Ovary (tissue), 9 donors: ENCODE measurements around the gene HORMAD2. TPM values are rescaled to one million over a fixed set of nuclear protein-coding genes. Genes with fewer than 3 reads are reported as not detected.

Experiments
- DNase-seq, 5 donors: peaks; one replicate each; pipeline ENCODE4 v3.0.0-alpha.2; 2019 to 2020
- H3K27ac ChIP-seq, 2 donors: fragments of 200-600 bp; one replicate each; pipeline versions ENCODE4 v1.5.1 to v1.8.0; 2019 to 2022
- H3K27me3 ChIP-seq: fragments of 200-600 bp; one replicate; pipeline ENCODE4 v1.8.0; 2022
- H3K36me3 ChIP-seq: fragments of 200-600 bp; sonication (generic); one replicate; pipeline ENCODE4 v1.5.1; 2019
- H3K4me1 ChIP-seq: one replicate; pipeline ENCODE4 v1.8.1; 2013; ENCODE audit warnings: mild to moderate bottlenecking, moderate library complexity; ENCODE audit not compliant: insufficient read depth
- H3K4me3 ChIP-seq: fragments of 200-600 bp; sonication (generic); one replicate; pipeline ENCODE4 v1.5.1; 2017
- H3K9me3 ChIP-seq, 2 donors: fragments of 200-600 bp in 1 of 2; sonication (generic) in 1 of 2; one replicate each; pipeline versions ENCODE4 v1.5.1 to v1.8.1; 2013 to 2019; ENCODE audit warnings: mild to moderate bottlenecking in 1 of 2, moderate library complexity in 1 of 2
- EP300 ChIP-seq: sonication (generic); formaldehyde crosslinking; IDR thresholded peaks from one replicate; pipeline ENCODE4 v1.6.1; 2017; ENCODE audit warnings: antibody characterized with exemption
- POLR2A ChIP-seq: fragments of 450-650 bp; IDR thresholded peaks from one replicate; pipeline ENCODE4 v1.6.1; 2017; ENCODE audit warnings: antibody characterized with exemption, mild to moderate bottlenecking, moderate library complexity
- WGBS, 3 donors: extraction: QIAGEN DNeasy Blood & Tissue Kit in 1 of 3; methylation state at CpG; one replicate each; pipeline versions ENCODE4 v1.1.5 to v1.1.7; 2013 to 2017; 5-methylcytosine and 5-hydroxymethylcytosine counted together
- intact Hi-C, 4 donors: fragments of 100-400 bp; cut with DNase I; formaldehyde crosslinking; loops; one replicate each; pipeline versions ENCODE4 v1.11.0 to v1.15.1; 2022 to 2023
- polyA plus RNA-seq, 2 donors: library from polyadenylated mRNA; stranded (reverse); fragments of 200-250 nt in 1 of 2; fragments of 350-450 nt in 1 of 2; fragmentation: Illumina TruSeq in 1 of 2; extraction: RNeasy Lipid Tissue Mini Kit (QIAGEN cat#74804) in 1 of 2; gene quantifications; one replicate each; pipeline ENCODE4 v1.2.3, GENCODE V29; 2013 to 2014
- total RNA-seq, 7 donors: library from RNA; depleted of rRNA in 2 of 7; stranded (reverse); fragments of >200 nt in 2 of 7; fragmentation: NEBNext Ultra II Directional in 3 of 7; extraction: Animal tissue kit (Norgen Biotek cat#: 25700) in 3 of 7; gene quantifications; one replicate each; pipeline versions ENCODE4 v1.1.0 to v1.2.4, GENCODE V29; 2016 to 2023
- TF ChIP-seq, protein P1 (sequence below), 3 donors: fragments of 450-650 bp in 2 of 3; fragments of 200-600 bp in 1 of 3; IDR thresholded peaks; one replicate each; pipeline versions ENCODE4 v1.5.1 to v1.8.0; 2016 to 2022; ENCODE audit warnings: antibody characterized with exemption in 3 of 3, mild to moderate bottlenecking in 1 of 3
- donor health status: DM: no; HTN: no; CAD: no; lungs with moderate emphysema.
- donor health status: DM: no; HTN: no; CAD: no.
- donor health status: Bipolar disorder and iron deficiency.
- donor health status: DM: yes; HTN: yes; CAD: no.
- donor health status: DM: no; HTN: no; CAD: no.
- donor health status: DM: yes; HTN: yes; CAD: no.

HORMAD2 gene
- total and polyA plus RNA-seq, 9 donors = not detected

GRCh38 chr22:30196141-30196879, 116.0 kb downstream of the HORMAD2 start:
- no peaks in the 10 kb centered on the region for H3K36me3 ChIP-seq
- 4 to 16% (median 12%) methylated on average over 11 of the region's 11 CpGs for WGBS, 3 donors
- peaks cover 9% of the 10 kb centered on the region for H3K4me1 ChIP-seq
- intact Hi-C loops = no loop called here
- H3K4me3 ChIP-seq = no peak overlapping the region
- DNase-seq = peak in 3 of 5 donors; percentile 46 to 71 (median 57)
- H3K9me3 ChIP-seq = no peaks in the 10 kb centered on the region
- TF ChIP-seq, protein P1, sequence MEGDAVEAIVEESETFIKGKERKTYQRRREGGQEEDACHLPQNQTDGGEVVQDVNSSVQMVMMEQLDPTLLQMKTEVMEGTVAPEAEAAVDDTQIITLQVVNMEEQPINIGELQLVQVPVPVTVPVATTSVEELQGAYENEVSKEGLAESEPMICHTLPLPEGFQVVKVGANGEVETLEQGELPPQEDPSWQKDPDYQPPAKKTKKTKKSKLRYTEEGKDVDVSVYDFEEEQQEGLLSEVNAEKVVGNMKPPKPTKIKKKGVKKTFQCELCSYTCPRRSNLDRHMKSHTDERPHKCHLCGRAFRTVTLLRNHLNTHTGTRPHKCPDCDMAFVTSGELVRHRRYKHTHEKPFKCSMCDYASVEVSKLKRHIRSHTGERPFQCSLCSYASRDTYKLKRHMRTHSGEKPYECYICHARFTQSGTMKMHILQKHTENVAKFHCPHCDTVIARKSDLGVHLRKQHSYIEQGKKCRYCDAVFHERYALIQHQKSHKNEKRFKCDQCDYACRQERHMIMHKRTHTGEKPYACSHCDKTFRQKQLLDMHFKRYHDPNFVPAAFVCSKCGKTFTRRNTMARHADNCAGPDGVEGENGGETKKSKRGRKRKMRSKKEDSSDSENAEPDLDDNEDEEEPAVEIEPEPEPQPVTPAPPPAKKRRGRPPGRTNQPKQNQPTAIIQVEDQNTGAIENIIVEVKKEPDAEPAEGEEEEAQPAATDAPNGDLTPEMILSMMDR (IDR thresholded peaks at IDR 0.05) = no peak
- TF ChIP-seq EP300 (no peak), POLR2A (no peak)
- H3K27ac ChIP-seq = peak overlapping the region in 1 of 2 donors; percentile 62
- no peaks in the 10 kb centered on the region for H3K27me3 ChIP-seq

- DNase-seq = no peak
- WGBS, 3 donors = 44 to 66% (median 47%) methylated on average over 2 of the region's 2 CpGs
- Histone ChIP-seq H3K36me3 (no peaks in the 10 kb centered on the region), H3K4me1 (peaks cover 10% of the 10 kb centered on the region), H3K27me3 (no peaks in the 10 kb centered on the region), H3K9me3 (no peaks in the 10 kb centered on the region), H3K27ac (peak overlapping the region in 1 of 2 donors; percentile 62), H3K4me3 (no peak overlapping the region)
- intact Hi-C loops = no loop called here
- TF ChIP-seq EP300 = no peak
- no peak for TF ChIP-seq POLR2A
- TF ChIP-seq, protein P1 (IDR thresholded peaks at IDR 0.05) = no peak
These were observed 116.6 kb downstream of the HORMAD2 start for GRCh38 chr22:30196880-30197336.

DNA sequence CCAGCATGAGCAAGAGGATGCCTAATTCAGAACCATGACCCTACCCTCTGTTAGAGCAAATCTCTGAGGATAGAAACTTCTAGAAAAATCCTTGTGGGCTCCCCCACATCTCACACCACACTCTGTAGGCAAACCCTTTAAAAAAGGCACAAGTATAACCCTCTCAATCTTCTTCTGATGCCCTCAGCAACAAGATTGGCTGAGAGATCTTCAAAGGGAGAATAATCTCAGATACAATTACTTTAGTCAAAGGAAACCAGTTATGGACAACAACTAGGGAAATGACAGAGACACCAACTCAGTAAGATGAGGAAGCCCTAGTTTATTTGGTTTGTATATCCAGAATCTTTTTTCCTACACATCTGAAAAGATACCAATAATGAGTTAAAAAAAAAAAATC, 117.1 kb downstream of the HORMAD2 start:
- peaks cover 12% of the 10 kb centered on the region for H3K4me1 ChIP-seq
- H3K4me3 ChIP-seq = no peak overlapping the region
- no peaks in the 10 kb centered on the region for H3K36me3 ChIP-seq
- no peak for DNase-seq
- H3K9me3 ChIP-seq = no peaks in the 10 kb centered on the region
- H3K27me3 ChIP-seq = no peaks in the 10 kb centered on the region
- no peak overlapping the region for H3K27ac ChIP-seq
- intact Hi-C loops = no loop called here
- no peak for TF ChIP-seq POLR2A
- TF ChIP-seq EP300 = no peak
- TF ChIP-seq, protein P1 (IDR thresholded peaks at IDR 0.05) = no peak

GRCh38 chr22:30198152-30198825, 118.0 kb downstream of the HORMAD2 start:
- no peaks in the 10 kb centered on the region for H3K9me3 ChIP-seq
- WGBS, 3 donors = 96 to 97% (median 97%) methylated on average over 5 of the region's 5 CpGs
- no peak for DNase-seq
- no peaks in the 10 kb centered on the region for H3K27me3 ChIP-seq
- no peaks in the 10 kb centered on the region for H3K36me3 ChIP-seq
- intact Hi-C loops = no loop called here
- peaks cover 14% of the 10 kb centered on the region for H3K4me1 ChIP-seq
- H3K4me3 ChIP-seq = no peak overlapping the region
- TF ChIP-seq EP300 = no peak
- TF ChIP-seq, protein P1 (IDR thresholded peaks at IDR 0.05) = no peak
- no peak for TF ChIP-seq POLR2A
- no peak overlapping the region for H3K27ac ChIP-seq
